AG09319 (cell line): ENCODE measurements around the gene DPY19L3.
"Not testable (repeated sequence)": the region's sequence is repeated elsewhere in the genome, so short reads cannot be mapped to it uniquely, and the experiment has no call there.

Experiments
- DNase-seq: peaks from one replicate; pipeline ENCODE4 v3.0.0-alpha.2; 2010; ENCODE audit warnings: low read depth; ENCODE audit errors: extremely low read depth
- CTCF ChIP-seq: IDR thresholded peaks from 2 replicates; pipeline ENCODE4 v1.5.1; 2011; ENCODE audit warnings: low read depth, mild to moderate bottlenecking, inconsistent platforms, low read length, moderate library complexity

DPY19L3 gene

GRCh38 chr19:32377088-32377487, 28.5 kb upstream of the DPY19L3 start:
- peak; percentile 18 for TF ChIP-seq CTCF
- not testable (repeated sequence) for DNase-seq

- TF ChIP-seq CTCF, result no peak
- DNase-seq, result no peak
Measured at GRCh38 chr19:32380269-32380668, 25.3 kb upstream of the DPY19L3 start.

GRCh38 chr19:32387701-32388392, 17.7 kb upstream of the DPY19L3 start:
- DNase-seq, result peak; percentile 12
- no peak for TF ChIP-seq CTCF

- peak; percentile 7 for DNase-seq
- no peak for TF ChIP-seq CTCF
Measured at GRCh38 chr19:32388393-32388855, 17.1 kb upstream of the DPY19L3 start.

GRCh38 chr19:32392901-32393300, 12.7 kb upstream of the DPY19L3 start:
- no peak for TF ChIP-seq CTCF
- DNase-seq, result no peak

GRCh38 chr19:32396046-32396652, 9.4 kb upstream of the DPY19L3 start:
- DNase-seq, result no peak
- TF ChIP-seq CTCF, result no peak

GRCh38 chr19:32397671-32398101, 7.9 kb upstream of the DPY19L3 start:
- no peak for TF ChIP-seq CTCF
- DNase-seq, result peak; percentile 57
